Measurements from ENCODE around the gene RALGAPA2. TPM values are rescaled to one million over a fixed set of nuclear protein-coding genes. Genes with fewer than 3 reads are reported as not detected.

The RALGAPA2 gene
- polyA plus RNA-seq, 1 donor from 2014 or later, result 21.8 TPM

DNA sequence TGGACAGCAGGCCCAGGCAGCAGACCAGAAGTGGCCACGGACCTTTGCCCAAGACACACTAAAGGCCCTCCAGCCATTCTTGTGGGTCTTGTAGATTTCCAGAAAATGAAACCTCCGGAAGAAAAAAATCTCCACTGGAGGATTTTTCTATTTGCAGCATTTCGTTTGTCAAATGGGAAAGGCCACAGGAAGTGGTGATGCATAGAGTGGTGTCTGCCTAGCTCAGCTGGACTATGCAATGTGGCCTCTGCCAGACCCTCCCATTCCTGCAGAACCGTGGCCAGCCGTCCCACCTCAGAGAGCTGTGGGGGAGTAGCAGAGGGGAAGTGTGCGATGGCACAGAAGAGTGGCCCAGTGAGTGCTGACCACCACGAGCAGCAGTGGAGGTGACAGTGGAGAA, 368.5 kb downstream of the RALGAPA2 start:
- H3K9ac ChIP-seq (ENCODE audit: low read length), result no peak overlapping the region
- H3K36me3 ChIP-seq (ENCODE audit: insufficient read depth, low read length), result no peaks in the 10 kb centered on the region
- no peak overlapping the region for H3K27ac ChIP-seq (ENCODE audit: low read length)
- TF ChIP-seq SMC3 (conservative IDR thresholded peaks at IDR 0.05; ENCODE audit: poor library complexity) (no peak), EZH2 (IDR thresholded peaks at IDR 0.05; ENCODE audit: borderline replicate concordance, insufficient read depth, low read length, poor library complexity, severe bottlenecking) (no peak), RAD21 (conservative IDR thresholded peaks at IDR 0.05) (no peak), TAF1 (IDR thresholded peaks at IDR 0.05; ENCODE audit: low read depth) (no peak), MXI1 (conservative IDR thresholded peaks at IDR 0.05; ENCODE audit: poor library complexity, severe bottlenecking) (no peak), EP300 (conservative IDR thresholded peaks at IDR 0.05; ENCODE audit: poor library complexity, severe bottlenecking) (no peak), POLR2AphosphoS5 (IDR thresholded peaks at IDR 0.05) (no peak)
- TF ChIP-seq, protein P1, sequence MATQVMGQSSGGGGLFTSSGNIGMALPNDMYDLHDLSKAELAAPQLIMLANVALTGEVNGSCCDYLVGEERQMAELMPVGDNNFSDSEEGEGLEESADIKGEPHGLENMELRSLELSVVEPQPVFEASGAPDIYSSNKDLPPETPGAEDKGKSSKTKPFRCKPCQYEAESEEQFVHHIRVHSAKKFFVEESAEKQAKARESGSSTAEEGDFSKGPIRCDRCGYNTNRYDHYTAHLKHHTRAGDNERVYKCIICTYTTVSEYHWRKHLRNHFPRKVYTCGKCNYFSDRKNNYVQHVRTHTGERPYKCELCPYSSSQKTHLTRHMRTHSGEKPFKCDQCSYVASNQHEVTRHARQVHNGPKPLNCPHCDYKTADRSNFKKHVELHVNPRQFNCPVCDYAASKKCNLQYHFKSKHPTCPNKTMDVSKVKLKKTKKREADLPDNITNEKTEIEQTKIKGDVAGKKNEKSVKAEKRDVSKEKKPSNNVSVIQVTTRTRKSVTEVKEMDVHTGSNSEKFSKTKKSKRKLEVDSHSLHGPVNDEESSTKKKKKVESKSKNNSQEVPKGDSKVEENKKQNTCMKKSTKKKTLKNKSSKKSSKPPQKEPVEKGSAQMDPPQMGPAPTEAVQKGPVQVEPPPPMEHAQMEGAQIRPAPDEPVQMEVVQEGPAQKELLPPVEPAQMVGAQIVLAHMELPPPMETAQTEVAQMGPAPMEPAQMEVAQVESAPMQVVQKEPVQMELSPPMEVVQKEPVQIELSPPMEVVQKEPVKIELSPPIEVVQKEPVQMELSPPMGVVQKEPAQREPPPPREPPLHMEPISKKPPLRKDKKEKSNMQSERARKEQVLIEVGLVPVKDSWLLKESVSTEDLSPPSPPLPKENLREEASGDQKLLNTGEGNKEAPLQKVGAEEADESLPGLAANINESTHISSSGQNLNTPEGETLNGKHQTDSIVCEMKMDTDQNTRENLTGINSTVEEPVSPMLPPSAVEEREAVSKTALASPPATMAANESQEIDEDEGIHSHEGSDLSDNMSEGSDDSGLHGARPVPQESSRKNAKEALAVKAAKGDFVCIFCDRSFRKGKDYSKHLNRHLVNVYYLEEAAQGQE (IDR thresholded peaks at IDR 0.05; ENCODE audit: borderline replicate concordance), result no peak
- TF ChIP-seq, protein P2, sequence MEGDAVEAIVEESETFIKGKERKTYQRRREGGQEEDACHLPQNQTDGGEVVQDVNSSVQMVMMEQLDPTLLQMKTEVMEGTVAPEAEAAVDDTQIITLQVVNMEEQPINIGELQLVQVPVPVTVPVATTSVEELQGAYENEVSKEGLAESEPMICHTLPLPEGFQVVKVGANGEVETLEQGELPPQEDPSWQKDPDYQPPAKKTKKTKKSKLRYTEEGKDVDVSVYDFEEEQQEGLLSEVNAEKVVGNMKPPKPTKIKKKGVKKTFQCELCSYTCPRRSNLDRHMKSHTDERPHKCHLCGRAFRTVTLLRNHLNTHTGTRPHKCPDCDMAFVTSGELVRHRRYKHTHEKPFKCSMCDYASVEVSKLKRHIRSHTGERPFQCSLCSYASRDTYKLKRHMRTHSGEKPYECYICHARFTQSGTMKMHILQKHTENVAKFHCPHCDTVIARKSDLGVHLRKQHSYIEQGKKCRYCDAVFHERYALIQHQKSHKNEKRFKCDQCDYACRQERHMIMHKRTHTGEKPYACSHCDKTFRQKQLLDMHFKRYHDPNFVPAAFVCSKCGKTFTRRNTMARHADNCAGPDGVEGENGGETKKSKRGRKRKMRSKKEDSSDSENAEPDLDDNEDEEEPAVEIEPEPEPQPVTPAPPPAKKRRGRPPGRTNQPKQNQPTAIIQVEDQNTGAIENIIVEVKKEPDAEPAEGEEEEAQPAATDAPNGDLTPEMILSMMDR (IDR thresholded peaks at IDR 0.05; ENCODE audit: poor library complexity, severe bottlenecking), result no peak
- no peaks in the 10 kb centered on the region for H3K27me3 ChIP-seq (ENCODE audit: insufficient read depth, low read depth, low read length)
- no peaks in the 10 kb centered on the region for H3F3A ChIP-seq (ENCODE audit: insufficient read depth, low read length, poor library complexity, severe bottlenecking)
- no peaks in the 10 kb centered on the region for H3K9me3 ChIP-seq (ENCODE audit: low read length)
- H4K20me1 ChIP-seq (ENCODE audit: insufficient read depth), result no peaks in the 10 kb centered on the region
- no peaks in the 10 kb centered on the region for H3K9me2 ChIP-seq (ENCODE audit: insufficient read depth, low read length)
- H2AFZ ChIP-seq (ENCODE audit: low read depth, low read length), result no peak overlapping the region
- no peaks in the 10 kb centered on the region for H3K79me2 ChIP-seq (replicated peaks; ENCODE audit: insufficient read depth, low read length)
- no peak overlapping the region for H3K4me2 ChIP-seq (ENCODE audit: low read length)
- H3K4me3 ChIP-seq (ENCODE audit: low read length), result no peak overlapping the region

Small RNA genes within 50 kb of the gene (small RNA-seq; reads per million reads assigned to genes)
- gene EIF4E2P1 (0 reads per million in 3 experiments), gene RN7SL607P (0 to 0.03 (median 0.03) reads per million in 3 experiments)

All from neural cell (in vitro differentiated cells).